ENCODE results near the gene CFAP20DC.

GRCh38 chr3:58953288-58953687 is 96.5 kb downstream of the CFAP20DC start:
- TF ChIP-seq, protein P1, sequence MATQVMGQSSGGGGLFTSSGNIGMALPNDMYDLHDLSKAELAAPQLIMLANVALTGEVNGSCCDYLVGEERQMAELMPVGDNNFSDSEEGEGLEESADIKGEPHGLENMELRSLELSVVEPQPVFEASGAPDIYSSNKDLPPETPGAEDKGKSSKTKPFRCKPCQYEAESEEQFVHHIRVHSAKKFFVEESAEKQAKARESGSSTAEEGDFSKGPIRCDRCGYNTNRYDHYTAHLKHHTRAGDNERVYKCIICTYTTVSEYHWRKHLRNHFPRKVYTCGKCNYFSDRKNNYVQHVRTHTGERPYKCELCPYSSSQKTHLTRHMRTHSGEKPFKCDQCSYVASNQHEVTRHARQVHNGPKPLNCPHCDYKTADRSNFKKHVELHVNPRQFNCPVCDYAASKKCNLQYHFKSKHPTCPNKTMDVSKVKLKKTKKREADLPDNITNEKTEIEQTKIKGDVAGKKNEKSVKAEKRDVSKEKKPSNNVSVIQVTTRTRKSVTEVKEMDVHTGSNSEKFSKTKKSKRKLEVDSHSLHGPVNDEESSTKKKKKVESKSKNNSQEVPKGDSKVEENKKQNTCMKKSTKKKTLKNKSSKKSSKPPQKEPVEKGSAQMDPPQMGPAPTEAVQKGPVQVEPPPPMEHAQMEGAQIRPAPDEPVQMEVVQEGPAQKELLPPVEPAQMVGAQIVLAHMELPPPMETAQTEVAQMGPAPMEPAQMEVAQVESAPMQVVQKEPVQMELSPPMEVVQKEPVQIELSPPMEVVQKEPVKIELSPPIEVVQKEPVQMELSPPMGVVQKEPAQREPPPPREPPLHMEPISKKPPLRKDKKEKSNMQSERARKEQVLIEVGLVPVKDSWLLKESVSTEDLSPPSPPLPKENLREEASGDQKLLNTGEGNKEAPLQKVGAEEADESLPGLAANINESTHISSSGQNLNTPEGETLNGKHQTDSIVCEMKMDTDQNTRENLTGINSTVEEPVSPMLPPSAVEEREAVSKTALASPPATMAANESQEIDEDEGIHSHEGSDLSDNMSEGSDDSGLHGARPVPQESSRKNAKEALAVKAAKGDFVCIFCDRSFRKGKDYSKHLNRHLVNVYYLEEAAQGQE (tag by site-specific recombination; IDR thresholded peaks at IDR 0.05) = no peak
- no peak for TF ChIP-seq CTCF (tag by site-specific recombination; IDR thresholded peaks at IDR 0.05)
- no peak for TF ChIP-seq ZNF549 (tag by site-specific recombination; IDR thresholded peaks at IDR 0.05)

Measured in HEK293 (cell line).